Retinal pigment epithelial cell (primary cell): ENCODE results near the gene ST8SIA4.

ENCODE experiments used
- DNase-seq: peaks from one replicate; pipeline ENCODE4 v3.0.0-alpha.2; 2010; ENCODE audit warnings: low read depth
- H3K4me3 ChIP-seq: 2 replicates; pipeline ENCODE4 v1.5.1; 2011; ENCODE audit warnings: mild to moderate bottlenecking, low read length, control low read depth, moderate library complexity
- CTCF ChIP-seq: conservative IDR thresholded peaks from 2 replicates; pipeline ENCODE4 v1.5.1; 2011; ENCODE audit warnings: low read depth, low read length, control low read depth, inconsistent platforms

The ST8SIA4 gene

GRCh38 chr5:100832252-100833230, 70.5 kb downstream of the ST8SIA4 start:
- TF ChIP-seq CTCF: no peak
- DNase-seq: no peak
- no peak overlapping the region for H3K4me3 ChIP-seq

- TF ChIP-seq CTCF: no peak
- DNase-seq: peak; percentile 31
- H3K4me3 ChIP-seq: no peak overlapping the region
These were observed 74.2 kb downstream of the ST8SIA4 start for GRCh38 chr5:100828898-100829356.

- DNase-seq: no peak
- H3K4me3 ChIP-seq: no peak overlapping the region
- TF ChIP-seq CTCF: no peak
These were observed 74.8 kb downstream of the ST8SIA4 start for GRCh38 chr5:100828071-100828897.

- H3K4me3 ChIP-seq: no peak overlapping the region
- no peak for DNase-seq
- TF ChIP-seq CTCF: no peak
These were observed 75.6 kb downstream of the ST8SIA4 start for GRCh38 chr5:100827481-100827889.

- H3K4me3 ChIP-seq: no peak overlapping the region
- TF ChIP-seq CTCF: no peak
- DNase-seq: no peak
These were observed 76.9 kb downstream of the ST8SIA4 start for GRCh38 chr5:100826133-100826532.

GRCh38 chr5:100824635-100825034, 78.4 kb downstream of the ST8SIA4 start:
- H3K4me3 ChIP-seq: no peak overlapping the region
- TF ChIP-seq CTCF: no peak
- no peak for DNase-seq
